Suprapubic skin (tissue), 4 donors: ENCODE measurements around the gene DCTPP1. TPM values are rescaled to one million over a fixed set of nuclear protein-coding genes. Genes with fewer than 3 reads are reported as not detected.
"Not testable (repeated sequence)": the region's sequence is repeated elsewhere in the genome, so short reads cannot be mapped to it uniquely, and the experiment has no call there.

Experiments
- DNase-seq, 2 donors: peaks; one replicate each; pipeline ENCODE4 v3.0.0-alpha.2; 2019; ENCODE audit warnings: low spot score in 2 of 2
- H3K27ac ChIP-seq: fragments of 200-600 bp; sonication (generic); one replicate; pipeline ENCODE4 v1.5.1; 2019
- H3K27me3 ChIP-seq: fragments of 200-600 bp; sonication (generic); one replicate; pipeline ENCODE4 v1.5.1; 2019
- H3K36me3 ChIP-seq: fragments of 200-600 bp; sonication (generic); one replicate; pipeline ENCODE4 v1.5.1; 2019
- H3K4me1 ChIP-seq: fragments of 200-600 bp; sonication (generic); one replicate; pipeline ENCODE4 v1.5.1; 2019
- H3K4me3 ChIP-seq: fragments of 200-600 bp; sonication (generic); one replicate; pipeline ENCODE4 v1.5.1; 2019; ENCODE audit warnings: mild to moderate bottlenecking
- H3K9me3 ChIP-seq: fragments of 200-600 bp; sonication (generic); one replicate; pipeline ENCODE4 v1.5.1; 2019
- EP300 ChIP-seq: sonication (generic); formaldehyde crosslinking; IDR thresholded peaks from one replicate; pipeline ENCODE4 v1.6.1; 2017; ENCODE audit warnings: antibody characterized with exemption
- POLR2A ChIP-seq, 2 donors: fragments of 450-650 bp; IDR thresholded peaks; one replicate each; pipeline ENCODE4 v1.6.1; 2017; ENCODE audit warnings: antibody characterized with exemption in 2 of 2, mild to moderate bottlenecking in 2 of 2, moderate library complexity in 2 of 2
- POLR2AphosphoS5 ChIP-seq, 3 donors: sonication (generic); formaldehyde crosslinking; IDR thresholded peaks; one replicate each; pipeline ENCODE4 v1.6.1; 2017; ENCODE audit warnings: antibody characterized with exemption in 3 of 3
- WGBS: methylation state at CpG from one replicate; pipeline ENCODE4 v1.1.5; 2018; 5-methylcytosine and 5-hydroxymethylcytosine counted together
- total RNA-seq, 4 donors: library from RNA; depleted of rRNA; stranded (reverse); fragments of >200 nt; gene quantifications; one replicate each; pipeline ENCODE4 v1.1.0, GENCODE V29; 2016
- TF ChIP-seq, protein P1 (sequence below), 2 donors: fragments of 200-600 bp in 1 of 2; fragments of 450-650 bp in 1 of 2; sonication (generic) in 1 of 2; IDR thresholded peaks; one replicate each; pipeline ENCODE4 v1.5.1; 2016 to 2019; ENCODE audit warnings: antibody characterized with exemption in 2 of 2, mild to moderate bottlenecking in 1 of 2, moderate library complexity in 1 of 2

Gene DCTPP1
- total RNA-seq, 4 donors from 2014 or later = 17.2 to 26.0 (median 20.0) TPM

- H3K4me1 ChIP-seq = no peaks in the 10 kb centered on the region
- no peaks in the 10 kb centered on the region for H3K9me3 ChIP-seq
- H3K4me3 ChIP-seq = peak overlapping the region; percentile 12
- TF ChIP-seq, protein P1, sequence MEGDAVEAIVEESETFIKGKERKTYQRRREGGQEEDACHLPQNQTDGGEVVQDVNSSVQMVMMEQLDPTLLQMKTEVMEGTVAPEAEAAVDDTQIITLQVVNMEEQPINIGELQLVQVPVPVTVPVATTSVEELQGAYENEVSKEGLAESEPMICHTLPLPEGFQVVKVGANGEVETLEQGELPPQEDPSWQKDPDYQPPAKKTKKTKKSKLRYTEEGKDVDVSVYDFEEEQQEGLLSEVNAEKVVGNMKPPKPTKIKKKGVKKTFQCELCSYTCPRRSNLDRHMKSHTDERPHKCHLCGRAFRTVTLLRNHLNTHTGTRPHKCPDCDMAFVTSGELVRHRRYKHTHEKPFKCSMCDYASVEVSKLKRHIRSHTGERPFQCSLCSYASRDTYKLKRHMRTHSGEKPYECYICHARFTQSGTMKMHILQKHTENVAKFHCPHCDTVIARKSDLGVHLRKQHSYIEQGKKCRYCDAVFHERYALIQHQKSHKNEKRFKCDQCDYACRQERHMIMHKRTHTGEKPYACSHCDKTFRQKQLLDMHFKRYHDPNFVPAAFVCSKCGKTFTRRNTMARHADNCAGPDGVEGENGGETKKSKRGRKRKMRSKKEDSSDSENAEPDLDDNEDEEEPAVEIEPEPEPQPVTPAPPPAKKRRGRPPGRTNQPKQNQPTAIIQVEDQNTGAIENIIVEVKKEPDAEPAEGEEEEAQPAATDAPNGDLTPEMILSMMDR (IDR thresholded peaks at IDR 0.05) = no peak
- TF ChIP-seq EP300 = no peak
- no peak for TF ChIP-seq POLR2AphosphoS5 (IDR thresholded peaks at IDR 0.05)
- no peak for TF ChIP-seq POLR2A (IDR thresholded peaks at IDR 0.05)
- H3K27ac ChIP-seq = no peak overlapping the region
- peaks cover 25% of the 10 kb centered on the region for H3K27me3 ChIP-seq
- WGBS = 59% methylated on average over 18 of the region's 19 CpGs
- DNase-seq = no peak
- H3K36me3 ChIP-seq = no peaks in the 10 kb centered on the region
These were observed 43.6 kb upstream of the DCTPP1 start for GRCh38 chr16:30473231-30474073.

GRCh38 chr16:30472328-30472942 lies 42.6 kb upstream of the DCTPP1 start, which contains the start of gene ITGAL:
Gene ITGAL, plus strand, starts transcription at chr16:30472742. Its CDS starts 96 bp downstream, at chr16:30472838.
- DNase-seq = no peak
- 60% methylated on average over 8 of the region's 8 CpGs for WGBS
- no peaks in the 10 kb centered on the region for H3K9me3 ChIP-seq
- TF ChIP-seq, protein P1 (IDR thresholded peaks at IDR 0.05) = no peak
- peak in 1 of 2 donors; percentile 21 for TF ChIP-seq POLR2A (IDR thresholded peaks at IDR 0.05)
- peaks cover 25% of the 10 kb centered on the region for H3K27me3 ChIP-seq
- no peaks in the 10 kb centered on the region for H3K4me1 ChIP-seq
- no peak within 1 kb of the TSS for H3K27ac ChIP-seq
- H3K4me3 ChIP-seq = peak within 1 kb of the TSS; percentile 12
- H3K36me3 ChIP-seq = no peaks in the 10 kb centered on the region

- TF ChIP-seq POLR2AphosphoS5 (IDR thresholded peaks at IDR 0.05) = no peak
- TF ChIP-seq EP300 = no peak
- TF ChIP-seq, protein P1 (IDR thresholded peaks at IDR 0.05) = no peak
- no peak for TF ChIP-seq POLR2A (IDR thresholded peaks at IDR 0.05)
- H3K4me3 ChIP-seq = no peak overlapping the region
- H3K9me3 ChIP-seq = no peaks in the 10 kb centered on the region
- peaks cover 21% of the 10 kb centered on the region for H3K27me3 ChIP-seq
- H3K4me1 ChIP-seq = no peaks in the 10 kb centered on the region
- no peak for DNase-seq
- no peaks in the 10 kb centered on the region for H3K36me3 ChIP-seq
- 88% methylated on average over 8 of the region's 8 CpGs for WGBS
- no peak overlapping the region for H3K27ac ChIP-seq
These were observed 40.8 kb upstream of the DCTPP1 start for GRCh38 chr16:30470632-30470995.

GRCh38 chr16:30470170-30470512 lies 40.3 kb upstream of the DCTPP1 start:
- H3K36me3 ChIP-seq = no peaks in the 10 kb centered on the region
- H3K4me3 ChIP-seq = no peak overlapping the region
- H3K27me3 ChIP-seq = peaks cover 19% of the 10 kb centered on the region
- WGBS = 76% methylated on average over 3 of the region's 3 CpGs
- no peak for TF ChIP-seq POLR2AphosphoS5 (IDR thresholded peaks at IDR 0.05)
- no peak for TF ChIP-seq EP300
- TF ChIP-seq, protein P1 (IDR thresholded peaks at IDR 0.05) = no peak
- no peak for TF ChIP-seq POLR2A (IDR thresholded peaks at IDR 0.05)
- H3K4me1 ChIP-seq = no peaks in the 10 kb centered on the region
- H3K9me3 ChIP-seq = no peaks in the 10 kb centered on the region
- DNase-seq = no peak
- no peak overlapping the region for H3K27ac ChIP-seq

- TF ChIP-seq POLR2AphosphoS5 (IDR thresholded peaks at IDR 0.05) = no peak
- no peak for TF ChIP-seq POLR2A (IDR thresholded peaks at IDR 0.05)
- TF ChIP-seq, protein P1 (IDR thresholded peaks at IDR 0.05) = no peak
- TF ChIP-seq EP300 = no peak
- Histone ChIP-seq H3K27ac (no peak overlapping the region), H3K4me1 (no peaks in the 10 kb centered on the region), H3K36me3 (no peaks in the 10 kb centered on the region), H3K27me3 (no peaks in the 10 kb centered on the region), H3K4me3 (no peak overlapping the region), H3K9me3 (no peaks in the 10 kb centered on the region)
- DNase-seq = no peak
- whole genome bisulfite sequencing = 82% methylated on average over 7 of the region's 7 CpGs
These were observed 34.2 kb upstream of the DCTPP1 start for GRCh38 chr16:30464078-30464477.

DNA sequence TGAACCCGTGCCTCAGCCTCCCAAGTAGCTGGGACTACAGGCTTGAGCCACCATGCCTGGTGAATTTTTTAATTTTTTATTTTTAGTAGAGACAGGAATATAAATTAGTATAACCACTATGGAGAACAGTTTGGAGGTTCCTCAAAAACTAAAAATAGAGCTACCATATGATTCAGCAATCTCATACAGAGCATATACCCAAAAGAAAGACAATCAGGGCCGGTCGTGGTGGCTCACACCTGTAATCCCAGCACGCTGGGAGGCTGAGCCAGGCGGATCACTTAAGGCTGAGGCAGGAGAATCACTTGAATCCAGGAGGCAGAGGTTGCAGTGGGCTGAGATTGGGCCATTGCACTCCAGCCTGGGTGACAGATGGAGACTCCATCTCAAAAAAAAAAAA lies 31.6 kb upstream of the DCTPP1 start:
- not testable (repeated sequence) for H3K27ac ChIP-seq, H3K4me1 ChIP-seq

More for the DNA sequence above, 31.6 kb upstream of the DCTPP1 start:
- not testable (repeated sequence) for H3K36me3 ChIP-seq, H3K27me3 ChIP-seq, H3K4me3 ChIP-seq, DNase-seq, H3K9me3 ChIP-seq
- WGBS = 81% methylated on average over 5 of the region's 5 CpGs
